WTC11 (cell line): ENCODE results near the gene SNX30.

ENCODE experiments used
- CREB1 ChIP-seq: sonication (generic); formaldehyde crosslinking; IDR thresholded peaks from 2 replicates; pipeline ENCODE4 v1.8.0; 2023; ENCODE audit warnings: mild to moderate bottlenecking, missing genetic modification reagents
- CTCF ChIP-seq: fragments of 200-600 bp; IDR thresholded peaks from 2 replicates; pipeline ENCODE4 v1.8.0; 2022; ENCODE audit warnings: antibody characterized with exemption
- ETV6 ChIP-seq: sonication (generic); formaldehyde crosslinking; IDR thresholded peaks from 2 replicates; pipeline ENCODE4 v1.8.1; 2022; ENCODE audit warnings: mild to moderate bottlenecking, missing genetic modification reagents
- FOXK1 ChIP-seq: sonication (generic); formaldehyde crosslinking; IDR thresholded peaks from 2 replicates; pipeline ENCODE4 v1.8.0; 2022; ENCODE audit warnings: mild to moderate bottlenecking, moderate library complexity, missing genetic modification reagents
- JUN ChIP-seq: sonication (generic); formaldehyde crosslinking; IDR thresholded peaks from 2 replicates; pipeline ENCODE4 v1.8.0; 2023; ENCODE audit warnings: mild to moderate bottlenecking, missing genetic modification reagents
- NFYB ChIP-seq: sonication (generic); formaldehyde crosslinking; conservative IDR thresholded peaks from 2 replicates; pipeline ENCODE4 v1.8.0; 2022; ENCODE audit warnings: low read depth, missing genetic modification reagents
- NR3C1 ChIP-seq: sonication (generic); formaldehyde crosslinking; conservative IDR thresholded peaks from 2 replicates; pipeline ENCODE4 v1.8.1; 2023; ENCODE audit warnings: low read depth, mild to moderate bottlenecking, missing genetic modification reagents

GRCh38 chr9:112866662-112867274 is 116.2 kb downstream of the SNX30 start:
- TF ChIP-seq CTCF (no peak), NFYB (CRISPR knock-in tag) (no peak), ETV6 (no peak), NR3C1 (CRISPR knock-in tag) (no peak), FOXK1 (CRISPR knock-in tag) (no peak), CREB1 (no peak), JUN (no peak)
